Fibroblast of upper back skin (primary cell): ENCODE results near the gene MAPK4.
"Not testable (repeated sequence)": the region's sequence is repeated elsewhere in the genome, so short reads cannot be mapped to it uniquely, and the experiment has no call there.

ENCODE experiments used
- DNase-seq: peaks from one replicate; pipeline ENCODE4 v3.0.0-alpha.2; 2013

The MAPK4 gene

DNA sequence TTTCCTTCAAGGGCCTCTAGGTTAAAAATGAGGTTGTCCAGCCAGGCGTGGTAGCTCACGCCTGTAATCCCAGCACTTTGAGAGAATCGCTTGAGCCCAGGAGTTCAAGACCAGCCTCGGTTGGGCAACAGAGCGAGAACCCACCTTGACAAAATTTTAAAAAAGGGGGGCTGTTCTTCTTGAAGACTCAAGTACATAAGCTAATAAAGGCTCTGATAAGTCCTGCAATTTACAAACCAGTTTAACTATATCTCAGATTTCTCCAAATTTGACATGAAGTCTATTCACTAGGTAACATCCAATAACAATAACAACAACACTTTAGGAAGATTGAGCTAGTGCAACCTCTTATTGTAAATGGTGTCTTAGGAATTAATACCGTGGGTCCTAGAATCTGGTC lies 129.7 kb downstream of the MAPK4 start:
- DNase-seq = no peak

DNA sequence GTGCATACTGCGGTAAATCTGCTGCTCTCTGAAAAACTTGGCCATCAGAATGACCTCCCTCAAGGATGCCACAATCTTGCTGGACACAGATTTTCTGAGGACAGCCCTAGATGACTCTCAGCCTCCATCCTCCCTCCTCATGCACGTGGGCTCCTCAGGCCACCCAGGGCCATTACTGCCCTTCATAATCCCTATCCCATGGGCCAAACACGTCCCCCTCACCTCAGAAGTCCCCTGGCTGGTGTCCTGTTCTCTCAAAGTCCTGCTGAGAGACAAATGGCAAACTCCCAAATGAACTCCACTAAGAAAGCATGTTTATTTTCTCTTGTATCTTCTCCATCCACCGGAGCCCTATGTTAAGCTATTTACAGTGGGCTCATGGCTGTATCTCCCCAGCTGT lies 134.3 kb downstream of the MAPK4 start:
- no peak for DNase-seq

DNA sequence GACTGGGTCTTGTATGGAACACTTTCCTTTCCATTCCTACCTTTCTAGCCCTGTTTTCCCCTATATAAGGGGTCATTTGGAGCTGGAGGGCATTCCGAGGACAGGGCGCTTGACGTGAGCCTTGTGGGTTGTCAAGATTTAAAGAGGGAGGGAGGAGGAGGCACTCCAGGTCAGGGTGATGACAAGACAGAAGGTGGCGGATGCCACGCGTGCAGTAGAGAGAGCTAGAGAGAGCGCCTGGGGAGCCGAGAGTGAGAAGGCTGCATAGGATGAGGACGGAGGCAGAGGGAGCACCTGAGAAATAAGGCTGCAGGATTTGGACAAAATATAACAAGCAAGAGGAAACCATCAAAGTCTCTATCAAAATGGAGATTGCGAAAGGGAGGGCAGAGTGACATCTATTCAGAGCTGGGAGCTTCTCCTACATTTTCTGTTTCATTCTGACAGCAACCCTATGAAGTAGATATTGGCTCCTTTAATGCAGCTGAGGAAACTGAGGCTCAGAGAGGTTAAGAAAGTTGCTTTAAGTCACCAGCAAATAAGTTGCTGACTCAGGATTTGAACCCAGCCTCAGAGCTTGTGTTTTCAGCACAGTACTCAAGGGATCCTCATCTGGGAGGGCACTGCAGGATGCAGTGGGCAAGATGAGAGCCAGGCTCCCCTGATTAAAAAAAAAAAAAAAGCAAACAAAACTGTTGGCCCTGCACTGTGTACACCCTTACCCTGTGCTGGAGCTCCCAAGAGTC lies 135.7 kb downstream of the MAPK4 start:
- DNase-seq = no peak

DNA sequence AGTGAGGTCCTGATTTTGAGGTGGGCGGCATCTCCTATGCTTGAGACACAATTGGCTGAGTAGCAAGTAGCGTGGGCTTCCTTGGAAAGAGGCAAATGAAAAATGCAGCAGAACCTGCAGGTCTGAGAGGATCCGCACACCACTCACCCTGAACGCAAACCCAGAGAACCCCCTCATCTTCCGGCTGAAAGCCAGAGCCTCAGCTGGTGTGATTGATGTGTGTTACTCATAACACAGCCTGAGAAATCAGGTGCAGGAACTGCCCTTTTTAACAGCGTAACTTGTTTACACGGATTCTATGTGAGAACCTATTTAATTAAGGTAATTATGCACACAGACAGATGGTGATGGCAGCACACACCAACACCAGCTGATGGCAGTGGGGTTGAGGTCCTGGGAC lies 136.5 kb downstream of the MAPK4 start:
- DNase-seq = no peak

DNA sequence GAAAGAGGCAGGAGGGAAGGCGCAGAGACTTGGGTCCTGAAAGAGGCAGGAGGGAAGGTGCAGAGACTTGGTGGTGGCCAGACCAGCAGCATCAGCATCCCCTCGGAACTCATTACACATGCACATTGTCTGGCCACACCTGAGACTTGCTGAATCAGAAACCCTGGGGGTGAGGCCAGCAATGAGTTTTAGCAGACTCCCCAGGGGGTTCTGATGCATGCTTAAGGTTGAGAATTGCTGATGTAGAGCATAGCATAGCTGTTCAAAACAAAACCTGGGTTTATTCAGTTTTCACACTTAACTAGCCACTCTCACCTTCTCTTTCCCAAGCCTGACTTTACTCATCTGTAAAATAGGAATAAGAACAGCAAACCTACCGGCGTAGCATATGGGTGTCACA lies 137.0 kb downstream of the MAPK4 start:
- DNase-seq = no peak

DNA sequence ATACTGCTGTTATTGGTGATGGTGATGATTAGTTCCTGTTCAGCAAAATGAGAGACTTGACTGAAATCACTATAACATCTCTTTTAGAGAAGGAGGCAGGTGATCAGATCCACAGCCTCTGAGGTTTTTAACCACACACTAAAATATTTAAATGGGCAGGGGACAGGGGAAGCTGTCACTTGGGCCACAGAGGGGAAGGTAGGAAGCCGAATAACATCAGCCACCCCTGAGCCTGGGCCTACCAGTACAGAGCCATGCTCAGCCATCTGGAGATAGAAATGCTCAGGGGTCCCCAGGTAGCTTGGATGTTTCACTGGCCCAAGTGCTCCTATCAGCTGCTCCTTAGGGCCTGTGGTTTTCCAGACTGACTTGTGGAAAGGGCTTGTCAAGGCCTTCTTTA lies 137.6 kb downstream of the MAPK4 start:
- no peak for DNase-seq

DNA sequence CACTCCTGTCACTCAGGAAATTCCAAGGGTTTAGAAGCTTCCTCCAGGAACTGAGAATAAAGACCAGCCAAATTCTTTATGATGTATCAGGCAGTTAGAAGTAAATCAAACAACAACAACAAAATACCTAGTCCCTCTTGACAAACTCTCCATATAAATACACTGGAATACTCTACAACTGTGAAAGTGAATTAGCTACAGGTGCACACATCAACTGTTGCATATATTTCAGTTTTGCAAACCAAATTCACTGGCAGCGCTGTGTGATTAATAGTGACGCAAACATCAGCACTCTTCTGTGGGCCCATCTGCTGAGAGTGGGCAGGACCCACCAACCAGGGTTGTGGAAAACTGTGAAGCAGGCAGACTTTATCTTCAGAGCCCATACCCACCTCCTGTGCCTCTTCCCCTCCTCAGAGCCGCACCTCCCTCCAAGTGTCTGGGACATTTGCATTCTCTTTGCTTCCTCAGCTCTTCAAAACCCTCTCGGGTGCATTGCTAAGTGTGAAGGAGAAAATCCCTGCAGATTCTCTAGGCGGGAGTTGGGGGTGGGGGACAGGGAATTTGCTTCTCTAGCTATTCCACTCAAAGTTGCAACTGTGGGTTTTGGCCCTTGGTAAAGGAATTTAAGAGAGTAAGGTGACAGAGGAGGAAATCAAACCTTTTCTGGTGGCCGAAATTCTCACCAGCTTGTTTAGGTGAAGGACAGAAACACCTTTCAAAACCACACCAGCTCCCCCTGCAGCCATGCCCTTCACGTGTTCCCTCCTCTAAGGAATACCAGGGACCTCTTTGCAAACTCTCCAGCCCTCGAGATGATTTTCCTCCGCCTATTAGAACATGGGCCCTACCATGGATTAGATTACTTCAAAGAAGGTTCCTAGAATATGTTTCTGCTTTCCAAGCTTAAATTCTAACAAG lies 140.6 kb downstream of the MAPK4 start:
- no peak for DNase-seq

DNA sequence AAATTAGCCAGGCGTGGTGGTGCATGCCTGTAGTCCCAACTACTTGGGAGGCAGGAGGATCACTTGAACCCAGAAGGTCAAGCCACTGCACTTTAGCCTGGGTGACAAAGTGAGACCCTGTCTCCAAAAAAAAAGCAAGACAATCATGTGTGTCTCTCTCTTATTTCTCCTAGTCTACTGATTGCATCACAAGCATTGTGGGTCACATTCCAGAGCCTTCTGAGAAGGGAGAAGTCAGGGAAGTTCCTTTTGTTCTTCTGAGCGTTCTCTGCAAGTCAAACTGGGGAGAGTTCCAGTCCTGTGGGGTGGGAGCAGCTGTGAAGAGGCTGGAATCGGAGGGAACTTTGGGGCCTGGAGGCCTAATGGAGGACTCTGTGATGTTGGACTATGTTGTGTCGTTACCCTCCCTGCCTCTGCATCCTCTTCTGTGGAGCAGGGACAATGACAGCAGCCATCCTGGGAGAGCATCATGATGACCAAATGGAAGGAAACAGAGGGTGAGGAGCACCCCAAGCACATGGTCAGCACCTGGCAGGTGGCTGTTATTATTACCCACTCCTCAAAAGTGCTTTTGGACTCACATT lies 144.6 kb downstream of the MAPK4 start:
- no peak for DNase-seq

DNA sequence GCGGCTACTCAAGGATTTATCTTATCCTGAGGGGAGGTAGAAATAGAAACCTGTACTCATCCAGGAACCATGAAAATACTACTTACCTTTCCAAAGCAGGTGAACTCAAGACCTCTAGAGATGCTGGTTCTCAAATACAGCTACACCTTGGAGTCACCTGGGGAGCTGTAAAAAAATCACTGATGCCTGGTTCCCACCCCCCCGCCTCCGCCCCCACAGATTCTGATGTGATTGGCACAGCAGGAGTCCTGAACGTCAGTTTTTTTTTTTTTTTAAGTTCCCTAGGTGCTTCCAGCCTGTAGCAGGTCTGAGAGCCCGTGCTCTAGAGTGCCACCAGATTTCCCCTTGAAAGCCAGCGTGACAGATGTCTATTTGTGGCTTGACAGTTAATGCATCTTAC lies 146.3 kb downstream of the MAPK4 start:
- no peak for DNase-seq

DNA sequence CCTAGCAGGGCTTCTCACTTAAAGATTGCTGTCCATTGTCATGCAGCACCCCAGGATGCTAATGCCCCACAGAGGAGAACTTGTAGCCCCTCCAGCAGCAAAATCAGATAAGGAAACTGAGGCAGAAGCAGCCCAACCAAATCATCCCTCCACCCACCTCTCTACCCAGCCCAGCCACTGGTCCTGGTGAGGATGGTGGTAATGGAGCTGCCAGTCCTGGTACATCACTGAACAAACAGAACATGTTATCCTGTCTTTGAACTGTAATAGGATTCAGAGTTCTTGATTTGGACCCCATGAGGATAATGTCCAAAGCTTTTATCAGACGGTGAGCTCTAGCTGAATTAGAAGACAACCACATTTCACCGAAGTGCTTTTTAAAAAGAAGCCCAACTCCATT lies 146.8 kb downstream of the MAPK4 start:
- no peak for DNase-seq

DNA sequence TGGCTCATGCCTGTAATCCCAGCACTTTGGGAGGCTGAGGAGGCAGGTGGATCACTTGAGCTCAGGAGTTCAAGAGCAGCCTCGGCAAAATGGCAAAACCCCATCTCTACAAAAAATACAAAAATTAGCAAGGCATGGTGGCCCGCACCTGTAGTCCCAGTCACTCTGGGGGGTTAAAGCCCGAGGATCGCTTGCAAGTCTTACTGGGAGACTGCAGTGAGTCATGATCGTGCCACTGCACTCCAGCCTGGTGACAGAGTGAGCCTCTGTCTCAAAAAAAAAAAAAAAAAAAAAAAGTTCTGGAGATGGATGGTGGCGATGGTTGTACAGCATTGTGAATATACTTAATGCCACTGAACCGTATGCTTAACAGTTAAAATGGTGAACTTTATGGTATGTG lies 147.4 kb downstream of the MAPK4 start:
- not testable (repeated sequence) for DNase-seq

DNA sequence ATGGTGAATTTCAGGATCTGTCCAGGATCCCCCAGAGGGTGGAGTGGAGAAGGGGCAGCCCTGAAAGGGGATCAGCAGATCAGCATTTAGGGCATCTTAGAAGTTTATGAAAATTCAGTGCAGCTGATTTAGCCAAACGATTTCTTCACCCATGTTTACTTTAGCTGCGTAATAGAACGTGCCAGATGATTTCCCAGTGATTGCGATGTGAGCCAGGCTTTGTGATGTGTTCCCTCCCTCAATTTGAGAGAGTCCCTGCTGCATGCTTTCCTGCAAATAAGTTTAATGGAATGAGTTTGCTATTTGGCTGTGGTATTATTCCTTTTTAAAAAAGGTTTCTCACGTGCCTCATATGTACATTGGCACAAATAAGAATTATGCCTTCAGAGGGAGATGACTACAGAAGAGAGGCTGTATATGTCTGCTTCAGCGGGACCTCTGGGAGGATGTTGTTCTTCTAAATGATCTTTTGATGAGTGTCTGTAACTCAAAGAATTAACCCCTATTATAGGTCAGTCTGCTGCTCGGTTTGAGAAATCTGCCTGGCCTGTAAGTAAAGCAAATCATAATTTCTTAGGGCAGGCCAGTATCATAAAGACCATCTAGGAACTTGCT lies 148.1 kb downstream of the MAPK4 start:
- no peak for DNase-seq

DNA sequence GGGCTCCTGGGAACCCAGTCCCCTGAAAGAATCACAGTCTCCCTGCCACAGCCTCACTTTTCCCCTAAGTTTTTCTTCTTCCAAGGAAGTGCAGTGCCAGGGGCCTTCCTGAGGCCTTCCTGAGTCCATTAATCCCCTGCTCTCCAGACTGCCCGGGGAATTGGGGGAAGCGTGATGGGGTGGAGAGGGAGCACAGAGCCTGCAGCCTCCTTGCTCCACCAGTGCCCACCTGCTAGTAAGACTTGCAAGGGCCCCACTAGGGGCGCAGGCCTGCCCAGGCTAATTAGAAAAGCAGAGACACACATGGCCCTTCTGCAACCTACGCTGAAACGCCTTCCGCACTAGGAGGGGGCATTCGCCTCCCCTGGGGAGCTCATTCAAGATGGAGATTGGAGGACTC lies 149.3 kb downstream of the MAPK4 start:
- no peak for DNase-seq

DNA sequence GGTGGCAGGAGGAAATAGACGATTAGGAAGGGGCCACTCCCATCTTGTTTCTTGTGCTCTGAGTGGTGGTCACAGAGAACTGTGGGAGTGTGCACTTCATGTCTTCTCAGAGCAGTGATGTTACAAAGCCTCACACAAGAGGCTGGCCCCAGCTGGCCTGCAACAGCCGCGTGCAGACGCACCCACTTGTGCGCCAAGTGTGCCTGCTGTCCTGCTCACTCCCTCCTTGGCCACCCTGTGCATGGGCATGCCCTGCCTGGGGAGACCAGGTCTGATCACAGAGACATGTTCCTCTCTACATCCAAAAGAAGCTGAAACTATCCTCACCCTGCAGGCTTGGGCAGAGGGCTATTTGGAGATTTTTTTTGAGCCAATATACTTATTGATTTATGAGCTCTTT lies 151.5 kb downstream of the MAPK4 start:
- DNase-seq = no peak

DNA sequence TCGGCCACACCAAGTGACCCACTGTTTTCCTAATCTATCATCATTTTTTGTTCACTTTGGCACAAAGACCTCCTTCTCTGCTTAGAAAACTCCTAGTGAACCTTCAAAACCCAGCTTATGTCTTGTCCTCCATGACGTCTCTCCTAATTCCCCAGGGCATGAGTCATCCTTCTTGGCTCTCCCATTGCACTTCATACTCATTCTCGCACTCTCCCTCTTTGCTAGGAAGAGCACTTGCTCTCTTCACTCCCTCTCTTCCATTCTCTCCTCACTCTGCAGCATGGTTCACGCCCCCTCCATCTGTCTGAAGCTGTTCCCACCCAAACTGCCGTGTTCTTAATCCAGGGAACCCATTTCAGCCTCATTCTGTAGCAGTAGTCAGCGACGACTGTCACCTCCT lies 156.0 kb downstream of the MAPK4 start:
- no peak for DNase-seq

DNA sequence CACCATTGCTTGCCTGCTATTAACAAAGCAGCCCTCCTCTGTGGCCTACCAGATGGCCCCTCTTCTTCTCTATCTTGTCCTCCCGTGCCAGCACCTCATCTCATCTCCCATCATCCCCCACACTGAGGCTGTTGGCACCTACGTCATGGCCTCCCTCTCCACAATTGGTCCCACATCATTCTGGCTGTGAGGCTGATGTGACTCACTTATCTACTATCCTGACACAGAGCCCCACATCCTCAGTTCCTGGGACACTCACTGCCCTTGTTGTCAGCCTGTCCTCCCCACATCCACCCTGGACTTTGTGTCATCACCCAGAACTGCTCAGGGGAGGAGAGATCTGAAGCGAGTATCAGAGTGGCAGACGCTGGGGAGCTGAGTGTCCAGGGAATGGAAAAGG lies 157.0 kb downstream of the MAPK4 start:
- DNase-seq = no peak

DNA sequence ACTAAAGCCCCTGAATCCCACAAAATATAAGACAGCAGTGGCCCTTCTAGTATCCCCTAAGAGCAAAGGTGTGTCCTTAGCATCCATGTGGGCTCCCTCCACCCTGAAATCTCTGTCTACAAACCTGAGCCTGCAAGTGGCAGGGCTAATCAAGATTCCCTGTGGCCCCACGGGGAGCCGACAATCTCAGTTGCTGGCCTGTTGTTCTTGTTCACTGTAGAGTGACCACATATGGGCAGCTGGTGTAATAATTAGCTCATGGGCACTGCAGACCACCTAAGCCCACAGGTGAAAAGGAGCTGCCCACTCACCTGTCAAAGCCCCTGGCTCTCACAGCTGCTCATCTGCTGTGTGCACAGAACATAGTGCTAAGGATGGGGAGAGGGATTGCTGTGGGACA lies 157.7 kb downstream of the MAPK4 start:
- no peak for DNase-seq

DNA sequence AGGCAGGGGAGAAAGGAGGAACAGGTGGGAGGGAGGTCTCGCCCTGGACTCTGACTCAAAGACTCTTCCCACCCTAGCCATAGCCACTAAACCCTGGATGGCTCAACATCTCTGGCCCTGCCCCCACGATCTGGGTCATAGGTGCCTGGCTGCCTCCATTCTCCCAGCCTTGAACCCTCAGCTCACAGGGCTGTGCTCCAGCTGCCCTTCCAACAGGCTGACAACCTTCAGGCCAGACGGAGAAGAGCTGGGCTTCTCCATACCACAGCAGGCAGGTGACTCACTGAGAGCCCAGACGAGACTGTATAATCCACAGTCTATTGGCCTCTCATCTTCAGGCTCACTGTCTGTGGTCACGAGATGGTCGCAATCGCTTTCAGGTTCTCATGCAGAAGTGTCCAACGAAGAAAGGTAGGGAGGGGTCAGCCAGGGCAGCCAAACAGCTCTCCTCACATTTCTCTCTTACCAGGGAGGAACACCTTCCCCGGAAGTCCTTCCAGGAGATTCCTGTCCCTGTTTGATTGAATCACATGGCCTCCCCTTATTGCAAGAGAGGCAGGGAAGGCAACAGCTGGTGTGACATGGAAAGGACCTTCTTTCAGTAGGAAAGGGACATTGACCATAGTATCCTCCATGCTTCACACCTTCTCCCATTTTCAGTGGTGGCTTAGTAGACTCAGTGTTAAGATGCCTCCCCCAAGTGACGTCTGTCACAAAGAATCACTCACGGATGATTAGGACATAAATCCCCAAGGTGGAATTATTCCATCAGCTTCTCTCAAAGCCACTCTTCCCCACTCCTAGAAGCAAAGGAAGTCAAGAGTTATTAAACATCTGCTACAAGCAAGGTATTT lies 159.8 kb downstream of the MAPK4 start:
- no peak for DNase-seq

DNA sequence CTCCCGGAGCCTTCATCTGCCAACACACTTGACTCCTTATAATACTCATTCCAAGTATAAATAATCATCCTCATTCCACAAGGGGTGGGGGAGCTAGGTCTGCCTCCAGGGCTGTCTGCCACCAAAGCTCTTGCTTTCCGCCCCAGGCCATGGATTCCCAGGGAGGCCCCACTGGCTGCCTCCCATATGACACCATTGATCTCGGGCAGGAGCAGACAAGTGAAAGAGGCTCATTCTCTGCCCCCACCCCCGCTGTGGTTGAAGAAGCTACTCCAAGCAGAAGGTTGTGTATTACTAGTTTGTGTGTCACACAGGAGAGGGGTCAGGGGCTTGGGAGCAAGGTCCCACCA lies 160.4 kb downstream of the MAPK4 start:
- no peak for DNase-seq

DNA sequence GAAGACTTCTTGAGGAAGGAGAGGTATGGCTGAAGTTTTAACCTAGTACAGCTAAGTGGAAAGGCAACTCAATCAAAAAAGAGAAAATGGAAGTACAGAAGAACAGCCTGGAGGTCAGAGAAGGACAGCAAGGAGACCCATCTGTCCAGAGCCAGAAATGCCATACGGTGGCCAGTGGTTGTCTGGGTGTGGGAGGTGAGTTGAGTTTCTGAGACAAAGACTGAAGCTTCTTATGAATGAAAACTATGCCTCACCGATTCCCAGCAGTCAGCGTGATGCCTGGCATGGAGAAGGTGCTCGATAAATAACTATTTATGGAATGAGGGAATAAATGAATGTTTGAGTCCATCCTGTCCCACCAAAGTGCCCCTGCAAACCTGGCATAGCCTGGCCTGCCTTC lies 161.1 kb downstream of the MAPK4 start:
- DNase-seq = no peak

DNA sequence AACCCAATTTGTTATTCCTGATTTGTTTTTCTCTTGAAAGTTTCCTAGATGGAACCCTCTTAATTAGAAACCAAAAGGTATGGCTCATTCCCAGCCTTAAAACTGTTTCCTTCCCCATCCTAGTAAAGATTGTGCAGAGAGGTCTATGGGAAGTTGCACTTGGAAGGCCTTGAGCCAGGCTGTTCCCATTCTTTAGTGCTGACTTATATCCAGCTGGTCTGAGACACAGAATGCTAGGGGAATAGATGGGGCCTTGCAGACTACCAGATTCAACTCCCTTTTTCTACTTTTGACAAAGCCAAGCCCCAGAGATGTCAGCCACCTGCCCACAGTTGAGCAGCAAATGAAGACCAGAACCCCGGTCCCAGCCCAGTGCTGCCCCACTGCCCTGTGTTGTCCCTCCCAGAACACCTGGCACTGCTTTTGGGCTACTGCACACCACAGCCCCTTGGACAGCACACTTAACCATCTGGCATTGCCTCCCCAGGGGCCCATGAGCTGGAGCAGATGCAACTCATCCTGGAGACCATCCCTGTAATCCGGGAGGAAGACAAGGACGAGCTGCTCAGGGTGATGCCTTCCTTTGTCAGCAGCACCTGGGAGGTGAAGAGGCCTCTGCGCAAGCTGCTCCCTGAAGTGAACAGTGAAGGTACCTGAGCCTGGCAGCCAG lies 161.7 kb downstream of the MAPK4 start:
- DNase-seq = no peak

DNA sequence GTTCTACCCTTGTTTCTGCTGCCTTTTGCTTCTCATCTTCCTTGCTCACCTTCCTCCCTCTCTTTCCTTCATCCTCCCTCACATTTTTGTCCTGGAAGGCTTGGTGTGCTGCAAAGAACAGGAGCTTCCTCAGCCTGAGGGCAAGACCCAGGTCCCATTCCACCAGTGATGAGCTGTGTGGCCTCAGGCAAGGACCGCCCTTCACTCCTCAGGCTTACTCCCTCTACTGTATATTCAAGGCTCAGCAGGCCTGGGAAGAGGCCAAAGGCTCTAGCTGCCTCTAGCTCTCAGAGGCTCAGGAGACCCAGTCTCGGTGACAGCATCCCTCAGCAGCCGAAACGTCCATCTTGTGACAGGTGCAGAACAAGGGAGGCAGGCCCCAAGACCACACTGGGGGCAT lies 162.4 kb downstream of the MAPK4 start:
- DNase-seq = no peak
